HG02642 (cell line): ENCODE data around the gene HTR1D.
"Not testable (repeated sequence)": the region's sequence is repeated elsewhere in the genome, so short reads cannot be mapped to it uniquely, and the experiment has no call there.

Experiments used
- ATAC-seq: cut with Tn5 transposase; IDR thresholded peaks from one replicate; pipeline ENCODE4 v1.9.1; 2021; ENCODE audit warnings: mild to moderate bottlenecking; ENCODE audit not compliant: unreplicated experiment, poor library complexity

The HTR1D gene

GRCh38 chr1:23217421-23218115, at the start of gene HTR1D:
HTR1D (minus strand) TSS chr1:23217502; CDS start chr1:23194219, 23,283 bp downstream.
- no peak for ATAC-seq

GRCh38 chr1:23263380-23263887, 46.1 kb upstream of the HTR1D start:
- ATAC-seq = no peak

- ATAC-seq = not testable (repeated sequence)
Observed at GRCh38 chr1:23258082-23258481, 40.8 kb upstream of the HTR1D start.

- not testable (repeated sequence) for ATAC-seq
Observed at GRCh38 chr1:23257371-23257770, 40.1 kb upstream of the HTR1D start.

GRCh38 chr1:23254584-23254983, 37.3 kb upstream of the HTR1D start:
- ATAC-seq = no peak

- ATAC-seq = no peak
Observed at GRCh38 chr1:23251812-23252211, 34.5 kb upstream of the HTR1D start.

- ATAC-seq = no peak
Observed at GRCh38 chr1:23249787-23250454, 32.6 kb upstream of the HTR1D start.

- no peak for ATAC-seq
Observed at GRCh38 chr1:23247276-23247675, 30.0 kb upstream of the HTR1D start.

GRCh38 chr1:23246274-23246673, 29.0 kb upstream of the HTR1D start:
- ATAC-seq = no peak

GRCh38 chr1:23244256-23244761, 27.0 kb upstream of the HTR1D start:
- no peak for ATAC-seq

GRCh38 chr1:23242414-23242813, 25.1 kb upstream of the HTR1D start:
- ATAC-seq = no peak

GRCh38 chr1:23239638-23240295, 22.5 kb upstream of the HTR1D start:
- ATAC-seq = no peak

- ATAC-seq = no peak
Observed at GRCh38 chr1:23238565-23238964, 21.3 kb upstream of the HTR1D start.

GRCh38 chr1:23237508-23237907, 20.2 kb upstream of the HTR1D start:
- ATAC-seq = no peak

GRCh38 chr1:23227806-23228205, 10.5 kb upstream of the HTR1D start:
- no peak for ATAC-seq

- no peak for ATAC-seq
Observed at GRCh38 chr1:23224739-23225648, 7.7 kb upstream of the HTR1D start.

GRCh38 chr1:23223963-23224362, 6.7 kb upstream of the HTR1D start:
- ATAC-seq = not testable (repeated sequence)

- ATAC-seq = not testable (repeated sequence)
Observed at GRCh38 chr1:23223490-23223951, 6.2 kb upstream of the HTR1D start.

- ATAC-seq = no peak
Observed at GRCh38 chr1:23222742-23223141, 5.4 kb upstream of the HTR1D start.

GRCh38 chr1:23222331-23222730, 5.0 kb upstream of the HTR1D start:
- ATAC-seq = no peak
